Measurements from ENCODE around the gene EXOC4. TPM values are rescaled to one million over a fixed set of nuclear protein-coding genes. Genes with fewer than 3 reads are reported as not detected.

The EXOC4 gene
- total RNA-seq, 4 donors from 2014 or later: 60.0 to 187 (median 80.1) TPM

GRCh38 chr7:134047675-134048074, 794.8 kb downstream of the EXOC4 start:
- no peaks in the 10 kb centered on the region for H3K4me1 ChIP-seq
- H3K36me3 ChIP-seq: no peaks in the 10 kb centered on the region
- no peak overlapping the region for H3K4me3 ChIP-seq
- H3K27ac ChIP-seq: no peak overlapping the region
- no peaks in the 10 kb centered on the region for H3K9me3 ChIP-seq
- H3K27me3 ChIP-seq: no peaks in the 10 kb centered on the region
- 94% methylated on average over 4 of the region's 4 CpGs for WGBS
- TF ChIP-seq CTCF (IDR thresholded peaks at IDR 0.05): no peak
- no peak for TF ChIP-seq POLR2A (IDR thresholded peaks at IDR 0.05)
- DNase-seq (ENCODE audit: low spot score in 2 of 2): no peak

- Histone ChIP-seq H3K9me3 (no peaks in the 10 kb centered on the region), H3K27me3 (no peaks in the 10 kb centered on the region), H3K4me3 (no peak overlapping the region), H3K4me1 (no peaks in the 10 kb centered on the region), H3K27ac (no peak overlapping the region), H3K36me3 (no peaks in the 10 kb centered on the region)
- WGBS: 100% methylated on average over 1 of the region's 1 CpG
- TF ChIP-seq POLR2AphosphoS5 (IDR thresholded peaks at IDR 0.05) (no peak), CTCF (IDR thresholded peaks at IDR 0.05) (no peak), EP300 (IDR thresholded peaks at IDR 0.05) (no peak), POLR2A (IDR thresholded peaks at IDR 0.05) (no peak)
- DNase-seq (ENCODE audit: low spot score in 2 of 2): no peak
Measured at GRCh38 chr7:134048166-134048565, 795.3 kb downstream of the EXOC4 start.

- H3K9me3 ChIP-seq: no peaks in the 10 kb centered on the region
- DNase-seq (ENCODE audit: low spot score in 2 of 2): no peak
- WGBS: 93% methylated on average over 2 of the region's 2 CpGs
- H3K27ac ChIP-seq: no peak overlapping the region
- H3K4me1 ChIP-seq: no peaks in the 10 kb centered on the region
- no peaks in the 10 kb centered on the region for H3K36me3 ChIP-seq
- H3K4me3 ChIP-seq: no peak overlapping the region
- TF ChIP-seq POLR2A (IDR thresholded peaks at IDR 0.05) (no peak), CTCF (IDR thresholded peaks at IDR 0.05) (no peak), POLR2AphosphoS5 (IDR thresholded peaks at IDR 0.05) (no peak), EP300 (IDR thresholded peaks at IDR 0.05) (no peak)
- no peaks in the 10 kb centered on the region for H3K27me3 ChIP-seq
Measured at GRCh38 chr7:134051020-134051419, 798.1 kb downstream of the EXOC4 start.

GRCh38 chr7:134056816-134057215, 803.9 kb downstream of the EXOC4 start:
- Histone ChIP-seq H3K9me3 (no peaks in the 10 kb centered on the region), H3K27ac (no peak overlapping the region), H3K27me3 (no peaks in the 10 kb centered on the region), H3K36me3 (no peaks in the 10 kb centered on the region), H3K4me1 (no peaks in the 10 kb centered on the region), H3K4me3 (no peak overlapping the region)
- no peak for TF ChIP-seq POLR2AphosphoS5 (IDR thresholded peaks at IDR 0.05)
- TF ChIP-seq POLR2A (IDR thresholded peaks at IDR 0.05): no peak
- TF ChIP-seq EP300 (IDR thresholded peaks at IDR 0.05): no peak
- no peak for TF ChIP-seq CTCF (IDR thresholded peaks at IDR 0.05)
- 79% methylated on average over 8 of the region's 8 CpGs for WGBS
- no peak for DNase-seq (ENCODE audit: low spot score in 2 of 2)

- H3K4me3 ChIP-seq: no peak overlapping the region
- no peaks in the 10 kb centered on the region for H3K27me3 ChIP-seq
- H3K36me3 ChIP-seq: no peaks in the 10 kb centered on the region
- no peaks in the 10 kb centered on the region for H3K9me3 ChIP-seq
- H3K27ac ChIP-seq: no peak overlapping the region
- no peak for TF ChIP-seq CTCF (IDR thresholded peaks at IDR 0.05)
- no peak for TF ChIP-seq POLR2AphosphoS5 (IDR thresholded peaks at IDR 0.05)
- TF ChIP-seq POLR2A (IDR thresholded peaks at IDR 0.05): no peak
- no peak for TF ChIP-seq EP300 (IDR thresholded peaks at IDR 0.05)
- DNase-seq (ENCODE audit: low spot score in 2 of 2): no peak
- H3K4me1 ChIP-seq: no peaks in the 10 kb centered on the region
- 87% methylated on average over 3 of the region's 3 CpGs for WGBS
Measured at GRCh38 chr7:134058521-134058920, 805.6 kb downstream of the EXOC4 start.
